ENCODE data around the gene PDK2.

DNA sequence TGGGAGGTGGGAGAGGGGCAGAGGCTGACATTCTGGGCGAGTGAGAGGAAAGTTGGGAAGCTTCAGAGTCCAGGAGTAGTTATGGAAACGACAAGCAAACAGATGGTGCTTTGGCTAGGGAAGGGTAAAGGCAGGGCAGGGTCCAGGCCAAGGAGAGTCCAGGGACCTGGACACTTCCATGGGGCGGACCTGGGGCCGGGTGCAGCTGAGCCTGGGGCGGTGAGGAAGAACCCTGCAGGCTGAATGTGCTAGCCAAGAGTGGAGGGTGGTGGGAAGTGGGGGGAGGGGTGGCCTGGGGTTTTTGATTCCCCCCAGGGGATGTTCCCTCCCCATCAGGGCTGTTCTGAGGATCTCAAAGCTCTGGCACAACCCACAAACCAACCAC lies 52.7 kb downstream of the PDK2 start:
- TF ChIP-seq, protein P1, sequence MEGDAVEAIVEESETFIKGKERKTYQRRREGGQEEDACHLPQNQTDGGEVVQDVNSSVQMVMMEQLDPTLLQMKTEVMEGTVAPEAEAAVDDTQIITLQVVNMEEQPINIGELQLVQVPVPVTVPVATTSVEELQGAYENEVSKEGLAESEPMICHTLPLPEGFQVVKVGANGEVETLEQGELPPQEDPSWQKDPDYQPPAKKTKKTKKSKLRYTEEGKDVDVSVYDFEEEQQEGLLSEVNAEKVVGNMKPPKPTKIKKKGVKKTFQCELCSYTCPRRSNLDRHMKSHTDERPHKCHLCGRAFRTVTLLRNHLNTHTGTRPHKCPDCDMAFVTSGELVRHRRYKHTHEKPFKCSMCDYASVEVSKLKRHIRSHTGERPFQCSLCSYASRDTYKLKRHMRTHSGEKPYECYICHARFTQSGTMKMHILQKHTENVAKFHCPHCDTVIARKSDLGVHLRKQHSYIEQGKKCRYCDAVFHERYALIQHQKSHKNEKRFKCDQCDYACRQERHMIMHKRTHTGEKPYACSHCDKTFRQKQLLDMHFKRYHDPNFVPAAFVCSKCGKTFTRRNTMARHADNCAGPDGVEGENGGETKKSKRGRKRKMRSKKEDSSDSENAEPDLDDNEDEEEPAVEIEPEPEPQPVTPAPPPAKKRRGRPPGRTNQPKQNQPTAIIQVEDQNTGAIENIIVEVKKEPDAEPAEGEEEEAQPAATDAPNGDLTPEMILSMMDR (IDR thresholded peaks at IDR 0.05) = no peak
- no peak for TF ChIP-seq POLR2A (IDR thresholded peaks at IDR 0.05)
